Measurements from ENCODE around the gene EPHA3.

Gene EPHA3

DNA sequence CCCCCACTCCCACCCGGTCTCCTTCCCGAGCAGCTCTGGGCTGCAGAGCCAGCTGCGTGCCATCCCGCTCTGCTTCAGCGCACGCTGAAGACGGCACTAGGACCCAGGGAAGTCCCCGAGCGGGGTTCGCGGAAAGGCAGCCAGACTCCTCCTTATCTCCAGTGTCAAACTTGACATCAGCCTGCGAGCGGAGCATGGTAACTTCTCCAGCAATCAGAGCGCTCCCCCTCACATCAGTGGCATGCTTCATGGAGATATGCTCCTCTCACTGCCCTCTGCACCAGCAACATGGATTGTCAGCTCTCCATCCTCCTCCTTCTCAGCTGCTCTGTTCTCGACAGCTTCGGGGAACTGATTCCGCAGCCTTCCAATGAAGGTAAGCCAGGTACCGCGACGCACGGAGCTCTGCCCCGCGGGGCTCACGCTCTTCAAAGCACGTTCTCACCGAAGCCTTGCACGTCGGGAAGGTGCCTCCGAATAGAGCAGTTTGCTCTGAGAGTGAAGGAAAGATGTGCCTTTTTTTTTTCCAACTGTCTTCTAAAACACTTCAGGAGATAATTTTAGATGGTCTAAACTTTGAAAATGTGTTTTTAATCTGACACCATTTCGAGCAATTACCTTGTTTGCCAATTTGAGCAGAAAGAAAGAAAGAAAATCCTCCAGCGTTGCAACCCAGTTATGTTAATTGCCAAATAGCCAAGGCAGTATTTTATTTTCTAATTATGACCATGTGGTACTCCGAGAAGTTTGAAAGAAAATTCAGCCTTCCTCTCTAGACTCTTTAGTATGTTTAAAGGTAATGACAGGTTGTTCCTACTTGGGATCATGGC lies at the start of gene EPHA3:
Gene EPHA3, plus strand, starts transcription at position 161 of the 830 bp plus-strand sequence. Its CDS starts 128 bp downstream, at position 289.
- DNase-seq (ENCODE audit: low read depth) = peak; percentile 54
- H3K4me3 ChIP-seq (ENCODE audit: low read length) = peak within 1 kb of the TSS; percentile 55
- TF ChIP-seq, protein P1, sequence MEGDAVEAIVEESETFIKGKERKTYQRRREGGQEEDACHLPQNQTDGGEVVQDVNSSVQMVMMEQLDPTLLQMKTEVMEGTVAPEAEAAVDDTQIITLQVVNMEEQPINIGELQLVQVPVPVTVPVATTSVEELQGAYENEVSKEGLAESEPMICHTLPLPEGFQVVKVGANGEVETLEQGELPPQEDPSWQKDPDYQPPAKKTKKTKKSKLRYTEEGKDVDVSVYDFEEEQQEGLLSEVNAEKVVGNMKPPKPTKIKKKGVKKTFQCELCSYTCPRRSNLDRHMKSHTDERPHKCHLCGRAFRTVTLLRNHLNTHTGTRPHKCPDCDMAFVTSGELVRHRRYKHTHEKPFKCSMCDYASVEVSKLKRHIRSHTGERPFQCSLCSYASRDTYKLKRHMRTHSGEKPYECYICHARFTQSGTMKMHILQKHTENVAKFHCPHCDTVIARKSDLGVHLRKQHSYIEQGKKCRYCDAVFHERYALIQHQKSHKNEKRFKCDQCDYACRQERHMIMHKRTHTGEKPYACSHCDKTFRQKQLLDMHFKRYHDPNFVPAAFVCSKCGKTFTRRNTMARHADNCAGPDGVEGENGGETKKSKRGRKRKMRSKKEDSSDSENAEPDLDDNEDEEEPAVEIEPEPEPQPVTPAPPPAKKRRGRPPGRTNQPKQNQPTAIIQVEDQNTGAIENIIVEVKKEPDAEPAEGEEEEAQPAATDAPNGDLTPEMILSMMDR (conservative IDR thresholded peaks at IDR 0.05; ENCODE audit: low read length) = no peak

DNA sequence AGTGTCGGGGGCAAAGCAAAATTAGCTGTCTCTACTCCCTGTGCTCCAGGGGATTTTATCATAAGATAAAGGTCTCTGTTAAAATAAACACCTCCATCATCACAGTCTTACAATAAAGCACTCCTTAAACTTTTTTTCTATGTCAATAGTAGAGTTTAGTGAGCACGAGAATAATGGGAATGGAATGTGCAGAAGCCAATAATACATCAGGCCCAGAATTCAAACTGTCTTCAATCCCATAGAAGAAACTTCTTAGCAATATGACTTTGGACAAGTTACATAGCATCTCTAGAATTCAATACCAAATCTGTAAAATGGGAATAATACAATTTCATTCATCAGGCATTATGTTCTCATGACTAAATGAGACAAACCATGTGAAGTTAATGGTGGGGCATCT lies 49.0 kb upstream of the EPHA3 start:
- no peak overlapping the region for H3K4me3 ChIP-seq (ENCODE audit: low read length)
- TF ChIP-seq, protein P1 (conservative IDR thresholded peaks at IDR 0.05; ENCODE audit: low read length) = no peak
- no peak for DNase-seq (ENCODE audit: low read depth)

DNA sequence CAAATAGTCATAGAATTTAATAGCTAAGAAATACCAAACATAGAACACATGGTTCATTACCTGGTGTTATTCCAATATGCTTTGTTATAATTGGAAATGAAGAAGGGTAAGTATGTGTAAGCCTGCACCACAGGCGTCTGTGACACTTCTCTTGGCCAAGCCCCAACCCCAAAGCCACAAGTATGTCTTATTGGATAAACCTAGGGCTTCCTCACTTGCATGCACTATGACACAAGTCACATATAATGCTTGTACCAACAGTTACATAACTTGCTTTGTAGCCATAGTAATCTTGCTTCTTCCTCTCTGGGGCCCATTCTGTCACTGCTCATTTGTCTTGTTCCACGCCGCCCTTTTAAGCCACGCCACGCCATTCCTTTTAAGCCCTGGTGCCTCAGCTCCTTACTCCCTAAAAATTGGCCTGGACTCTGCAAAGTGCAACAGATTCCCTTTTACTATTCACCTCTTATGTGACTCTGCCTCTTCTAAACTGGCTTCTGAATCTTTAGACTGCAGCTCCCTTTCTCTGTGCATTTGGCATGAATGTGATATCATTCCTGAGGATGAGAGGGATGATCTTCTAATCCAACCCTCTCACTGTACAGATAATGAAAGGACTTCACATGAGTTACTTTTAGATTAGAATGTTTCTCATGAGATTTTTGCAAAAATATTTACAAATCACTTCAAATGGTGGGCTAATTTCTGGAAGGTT lies 48.1 kb upstream of the EPHA3 start:
- TF ChIP-seq, protein P1 (conservative IDR thresholded peaks at IDR 0.05; ENCODE audit: low read length) = no peak
- peak; percentile 95 for DNase-seq (ENCODE audit: low read depth)
- H3K4me3 ChIP-seq (ENCODE audit: low read length) = no peak overlapping the region

DNA sequence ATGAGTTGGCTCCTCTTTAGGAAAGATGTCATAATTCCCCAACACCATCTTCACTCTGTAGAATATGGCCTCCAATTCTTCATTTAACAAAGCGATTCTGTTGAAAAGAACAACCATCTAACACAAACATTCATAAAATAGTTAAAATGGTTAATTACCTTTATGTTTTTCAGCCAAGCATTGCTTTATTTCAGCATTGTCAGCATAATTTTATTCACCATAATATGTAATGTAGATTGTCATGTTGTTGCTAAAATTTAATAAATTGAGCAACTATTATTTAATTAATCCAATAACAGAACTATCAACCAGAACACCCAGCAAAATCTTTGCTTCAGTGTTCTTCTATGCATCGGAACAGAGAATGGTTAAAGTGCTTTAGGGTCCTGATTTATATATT lies 46.2 kb upstream of the EPHA3 start:
- TF ChIP-seq, protein P1 (conservative IDR thresholded peaks at IDR 0.05; ENCODE audit: low read length) = no peak
- H3K4me3 ChIP-seq (ENCODE audit: low read length) = no peak overlapping the region
- DNase-seq (ENCODE audit: low read depth) = no peak

DNA sequence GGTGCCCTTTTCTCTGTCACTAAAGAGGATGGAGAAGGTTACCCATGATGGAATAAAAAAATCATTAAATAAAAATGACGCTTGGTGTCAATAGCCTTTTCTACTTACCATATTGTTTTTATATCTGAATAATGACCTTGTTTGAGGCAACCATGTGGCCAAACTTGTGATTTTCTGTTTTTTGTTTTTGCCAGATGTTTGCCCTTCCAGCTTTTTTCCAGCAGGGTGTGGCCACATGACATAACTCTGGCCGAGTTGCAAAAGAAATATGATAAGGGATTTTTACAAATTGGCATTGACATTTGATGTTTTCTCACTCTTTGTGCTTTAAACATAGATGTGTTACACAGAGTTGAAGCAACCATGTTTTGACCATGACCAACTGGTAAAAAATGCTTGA lies 39.7 kb upstream of the EPHA3 start:
- DNase-seq (ENCODE audit: low read depth) = no peak
- TF ChIP-seq, protein P1 (conservative IDR thresholded peaks at IDR 0.05; ENCODE audit: low read length) = no peak
- no peak overlapping the region for H3K4me3 ChIP-seq (ENCODE audit: low read length)

DNA sequence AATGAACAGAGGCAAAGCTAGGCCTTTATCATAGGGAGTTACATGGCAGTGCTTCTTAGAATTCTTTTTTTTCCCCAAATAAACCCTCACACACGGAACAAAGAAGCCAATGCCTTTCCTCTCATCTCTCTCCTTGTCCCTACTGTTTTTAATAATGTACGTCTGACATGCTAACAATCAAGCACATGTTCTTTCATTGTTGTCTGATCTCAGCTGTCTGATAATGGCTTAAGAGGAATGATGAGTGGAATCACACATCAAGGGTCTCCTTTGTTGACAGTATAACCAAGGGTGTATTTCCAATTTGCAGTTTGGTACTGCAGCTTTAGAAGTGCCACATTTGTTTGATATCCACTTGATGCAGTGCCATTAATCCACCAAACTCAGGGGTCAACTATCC lies 34.8 kb upstream of the EPHA3 start:
- DNase-seq (ENCODE audit: low read depth) = no peak
- no peak overlapping the region for H3K4me3 ChIP-seq (ENCODE audit: low read length)
- TF ChIP-seq, protein P1 (conservative IDR thresholded peaks at IDR 0.05; ENCODE audit: low read length) = no peak
